Measurements from ENCODE around the gene PTMA.
"Not testable (repeated sequence)": the region's sequence is repeated elsewhere in the genome, so short reads cannot be mapped to it uniquely, and the experiment has no call there.

Gene PTMA

DNA sequence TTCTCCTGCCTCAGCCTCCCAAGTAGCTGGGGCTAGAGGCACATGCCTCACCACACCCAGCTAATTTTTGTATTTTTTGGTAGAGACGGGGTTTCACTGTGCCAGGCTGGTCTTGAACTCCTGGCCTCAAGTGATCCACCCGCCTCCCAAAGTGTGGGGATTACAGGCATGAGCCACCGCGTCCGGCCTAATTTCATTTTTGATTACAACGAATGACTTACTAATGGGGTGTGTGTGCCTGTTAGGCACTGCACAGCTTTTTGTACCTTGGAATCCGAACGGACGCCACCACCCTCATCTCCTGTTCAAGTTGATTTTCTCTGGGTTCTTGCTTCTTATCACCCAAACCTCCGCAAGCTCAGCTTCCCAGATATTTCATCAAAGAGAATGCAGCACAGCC is 17.2 kb downstream of the PTMA start:
- no peak for DNase-seq (ENCODE audit: low spot score)
- H3K36me3 Mint-ChIP-seq (ENCODE audit: low read depth), result no peaks in the 10 kb centered on the region
- H3K4me3 Mint-ChIP-seq, result no peak overlapping the region

DNA sequence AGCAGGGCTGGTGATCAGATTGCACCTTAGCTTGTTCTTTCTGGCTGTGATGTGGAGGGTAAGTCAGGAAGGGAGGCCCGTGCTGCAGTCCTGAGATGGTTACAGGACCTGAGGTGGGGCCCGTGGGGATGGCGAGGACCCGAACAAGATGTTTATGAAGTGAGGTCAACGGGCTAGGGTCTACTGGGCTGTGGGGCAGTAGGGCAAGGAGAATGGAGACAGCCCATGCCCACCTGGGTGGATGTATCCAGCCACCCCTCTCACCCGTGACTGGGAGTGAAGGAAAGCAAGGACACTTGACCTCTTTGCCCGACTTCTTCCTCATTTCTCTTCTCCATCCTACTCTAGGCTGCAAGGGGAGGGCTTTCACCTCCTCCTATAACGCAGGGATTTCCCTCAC is 18.0 kb downstream of the PTMA start:
- Mint-ChIP-seq H3K4me1 (ENCODE audit: low read depth) (no peaks in the 10 kb centered on the region), H3K4me3 (no peak overlapping the region)

More for the DNA sequence above, 17.2 kb downstream of the PTMA start:
- no peak overlapping the region for H3K27ac Mint-ChIP-seq
- H3K9me3 Mint-ChIP-seq, result no peaks in the 10 kb centered on the region
- no peaks in the 10 kb centered on the region for H3K27me3 Mint-ChIP-seq (ENCODE audit: low read depth)
- no peaks in the 10 kb centered on the region for H3K4me1 Mint-ChIP-seq (ENCODE audit: low read depth)

DNA sequence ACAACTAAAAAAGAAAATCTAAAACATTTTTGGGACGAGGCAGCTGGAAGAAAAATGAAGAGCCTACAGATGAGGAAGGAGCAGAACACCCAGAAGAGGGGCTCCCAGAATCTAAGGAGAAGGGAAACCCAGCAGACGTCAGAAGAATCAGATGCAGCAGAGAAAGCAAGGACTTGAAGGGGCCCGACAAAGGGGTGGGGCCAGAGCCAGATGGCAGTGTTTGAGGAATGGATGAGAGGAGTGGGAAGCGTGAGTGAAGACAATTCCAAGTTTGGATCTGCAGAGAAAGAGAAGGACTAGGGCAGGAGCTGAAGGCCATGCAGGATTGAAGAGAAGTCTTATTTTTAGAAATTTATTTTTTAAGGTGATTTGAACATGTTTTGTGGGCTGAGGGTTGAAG is 19.3 kb downstream of the PTMA start:
- no peak for DNase-seq (ENCODE audit: low spot score)
- H3K36me3 Mint-ChIP-seq (ENCODE audit: low read depth), result peaks cover 10% of the 10 kb centered on the region
- no peak overlapping the region for H3K27ac Mint-ChIP-seq
- no peak overlapping the region for H3K4me3 Mint-ChIP-seq
- H3K27me3 Mint-ChIP-seq (ENCODE audit: low read depth), result no peaks in the 10 kb centered on the region
- H3K4me1 Mint-ChIP-seq (ENCODE audit: low read depth), result no peaks in the 10 kb centered on the region
- no peaks in the 10 kb centered on the region for H3K9me3 Mint-ChIP-seq

More for the DNA sequence above, 18.0 kb downstream of the PTMA start:
- peaks cover 2% of the 10 kb centered on the region for H3K36me3 Mint-ChIP-seq (ENCODE audit: low read depth)
- no peaks in the 10 kb centered on the region for H3K27me3 Mint-ChIP-seq (ENCODE audit: low read depth)
- DNase-seq (ENCODE audit: low spot score), result no peak
- no peak overlapping the region for H3K27ac Mint-ChIP-seq
- no peaks in the 10 kb centered on the region for H3K9me3 Mint-ChIP-seq

DNA sequence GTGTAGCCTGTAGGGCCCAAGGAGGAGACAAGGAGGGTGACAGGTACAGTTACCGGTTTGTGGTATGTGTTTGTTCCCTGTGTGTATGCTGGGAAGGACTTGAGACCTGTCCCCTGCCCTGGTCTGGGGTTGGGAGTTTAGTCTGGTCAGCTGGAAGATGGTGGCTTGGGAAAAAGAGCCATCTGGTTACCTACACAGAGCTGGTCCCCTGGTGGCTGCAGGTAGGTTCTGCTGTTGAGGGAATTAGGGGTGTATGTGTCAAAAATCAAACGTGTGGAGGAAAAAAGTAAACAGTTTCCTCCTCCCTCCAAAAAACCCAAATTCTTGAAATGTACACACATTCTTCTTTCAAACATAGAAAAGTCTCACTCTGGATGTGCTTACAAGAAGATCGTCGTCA is 24.3 kb downstream of the PTMA start:
- H3K9me3 Mint-ChIP-seq, result no peaks in the 10 kb centered on the region
- no peaks in the 10 kb centered on the region for H3K4me1 Mint-ChIP-seq (ENCODE audit: low read depth)
- no peak for DNase-seq (ENCODE audit: low spot score)
- no peaks in the 10 kb centered on the region for H3K27me3 Mint-ChIP-seq (ENCODE audit: low read depth)
- peaks cover 16% of the 10 kb centered on the region for H3K36me3 Mint-ChIP-seq (ENCODE audit: low read depth)
- no peak overlapping the region for H3K4me3 Mint-ChIP-seq
- H3K27ac Mint-ChIP-seq, result no peak overlapping the region

DNA sequence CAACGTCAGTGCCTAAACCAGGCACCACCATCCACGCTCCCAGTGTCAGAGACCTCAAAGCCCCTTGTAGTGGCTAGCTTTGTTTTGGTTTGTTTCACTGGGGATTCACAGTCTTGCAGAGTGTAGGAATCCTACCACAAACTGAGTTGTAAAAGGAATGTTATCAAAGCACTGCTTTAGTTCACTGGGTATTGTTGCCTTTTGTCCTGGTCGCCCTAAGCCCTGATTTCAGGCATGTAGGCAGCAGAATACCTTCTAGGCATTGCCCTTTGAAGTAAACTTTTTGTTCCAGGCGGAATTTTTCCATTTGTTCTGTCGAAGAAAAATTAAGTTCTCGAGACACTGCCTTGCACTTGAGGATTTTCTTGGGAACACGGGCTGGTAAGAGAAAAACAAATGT is 29.4 kb downstream of the PTMA start:
- Mint-ChIP-seq H3K4me3 (no peak overlapping the region), H3K27me3 (ENCODE audit: low read depth) (no peaks in the 10 kb centered on the region), H3K9me3 (no peaks in the 10 kb centered on the region), H3K36me3 (ENCODE audit: low read depth) (peaks cover 9% of the 10 kb centered on the region), H3K4me1 (ENCODE audit: low read depth) (no peaks in the 10 kb centered on the region), H3K27ac (no peak overlapping the region)
- no peak for DNase-seq (ENCODE audit: low spot score)

DNA sequence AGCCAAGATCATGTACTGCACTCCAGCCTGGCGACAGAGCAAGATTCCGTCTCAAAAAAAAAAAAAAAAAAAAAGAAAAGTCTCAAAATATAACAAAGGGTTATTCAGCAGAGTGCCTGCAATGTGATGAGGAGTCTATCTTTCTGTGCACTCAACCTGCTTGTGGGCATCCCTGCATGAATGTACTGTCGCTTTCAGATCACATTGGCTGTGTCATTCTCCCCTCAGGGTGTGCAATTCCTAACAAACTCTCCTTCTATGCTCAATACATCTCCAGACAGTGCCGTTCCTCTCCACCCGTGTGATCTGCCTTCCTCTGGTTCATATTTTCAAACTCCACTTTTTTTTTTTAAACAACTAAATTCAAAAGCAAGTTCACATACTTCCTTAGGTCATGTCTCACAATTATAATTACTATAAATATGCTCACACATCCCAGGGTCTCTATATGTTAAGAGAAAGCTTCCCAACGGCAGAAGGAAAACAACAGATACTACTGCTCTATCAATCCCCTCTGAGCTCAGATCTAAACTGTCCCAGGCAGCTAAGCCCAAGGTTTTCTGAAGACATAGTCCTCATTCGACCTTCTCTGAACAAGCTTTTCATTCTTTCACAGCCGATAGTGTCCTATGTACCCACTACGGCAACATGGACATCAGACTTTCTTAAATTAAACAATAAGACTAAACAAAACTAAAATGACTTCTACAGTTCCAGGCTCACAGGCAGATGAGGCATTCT is 35.2 kb downstream of the PTMA start:
- Mint-ChIP-seq H3K27me3 (ENCODE audit: low read depth) (no peaks in the 10 kb centered on the region), H3K36me3 (ENCODE audit: low read depth) (no peaks in the 10 kb centered on the region), H3K4me1 (ENCODE audit: low read depth) (no peaks in the 10 kb centered on the region), H3K9me3 (no peaks in the 10 kb centered on the region), H3K27ac (no peak overlapping the region), H3K4me3 (no peak overlapping the region)
- DNase-seq (ENCODE audit: low spot score), result no peak

DNA sequence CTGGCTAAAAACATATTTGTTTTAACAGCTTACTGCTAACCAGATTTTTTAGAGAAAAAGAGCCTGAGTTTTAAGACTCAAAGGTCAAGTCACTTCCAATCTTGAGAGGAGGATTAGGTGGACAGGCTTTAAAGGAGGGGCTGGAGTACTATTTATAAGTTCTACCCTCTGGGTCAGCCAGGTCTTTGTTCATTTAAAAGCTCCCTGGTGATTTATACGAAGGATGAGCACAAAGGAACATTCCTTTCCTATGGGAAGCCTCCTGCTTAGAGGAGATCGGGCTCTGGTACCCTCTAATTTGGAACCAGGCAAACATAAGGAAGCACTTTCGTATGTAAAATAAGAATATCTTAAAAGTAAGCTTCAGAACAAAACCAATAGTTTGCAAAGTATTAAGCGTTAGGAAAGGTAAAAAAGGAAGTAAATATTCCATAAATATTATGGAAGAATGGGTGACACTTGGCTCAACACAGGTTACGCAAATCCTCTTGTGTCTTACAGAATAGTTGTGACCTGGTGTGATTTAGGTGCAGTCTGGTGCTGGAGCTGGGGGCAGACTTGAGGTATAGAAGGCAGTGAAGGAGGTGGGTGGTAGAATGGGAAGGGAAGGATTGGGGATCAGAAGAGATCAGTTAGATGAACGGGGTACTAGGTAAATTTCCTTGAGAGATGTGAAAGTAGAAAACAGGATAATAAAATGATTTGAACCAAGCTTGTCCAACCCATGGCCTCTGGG is 37.1 kb downstream of the PTMA start:
- H3K4me1 Mint-ChIP-seq (ENCODE audit: low read depth), result no peaks in the 10 kb centered on the region

DNA sequence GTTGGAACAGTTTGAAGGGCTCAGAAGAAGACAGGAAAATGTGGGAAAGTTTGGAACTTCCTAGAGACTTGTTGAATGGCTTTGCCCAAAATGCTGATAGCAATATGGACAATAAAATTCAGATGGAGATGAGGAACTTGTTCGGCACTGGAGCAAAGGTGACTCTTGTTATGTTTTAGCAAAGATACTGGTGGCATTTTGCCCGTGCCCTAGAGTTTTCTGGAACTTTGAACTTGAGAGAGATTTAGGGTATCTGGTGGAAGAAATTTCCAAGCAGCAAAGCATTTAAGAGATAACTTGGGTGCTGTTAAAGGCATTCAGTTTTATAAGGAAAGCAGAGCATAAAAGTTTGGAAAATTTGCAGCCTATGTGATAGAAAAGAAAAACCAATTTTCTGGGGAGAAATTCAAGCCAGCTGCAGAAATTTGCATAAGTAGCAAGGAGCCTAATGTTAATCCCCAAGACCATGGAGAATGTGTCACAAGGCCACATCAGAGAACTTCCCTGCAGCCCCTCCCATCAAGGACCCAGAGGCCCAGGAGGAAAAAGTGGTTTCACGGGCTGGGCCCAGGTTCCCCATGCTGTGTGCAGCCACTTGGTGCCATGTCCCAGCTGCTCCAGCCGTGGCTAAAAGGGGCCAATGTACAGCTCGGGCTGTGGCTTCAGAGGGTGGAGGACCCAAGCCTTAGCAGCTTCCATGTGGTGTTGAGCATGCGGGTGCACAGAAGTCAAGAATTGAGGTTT is 40.0 kb downstream of the PTMA start:
- not testable (repeated sequence) for H3K27me3 Mint-ChIP-seq (ENCODE audit: low read depth); H3K4me1 Mint-ChIP-seq (ENCODE audit: low read depth); H3K36me3 Mint-ChIP-seq (ENCODE audit: low read depth); H3K4me3 Mint-ChIP-seq; DNase-seq (ENCODE audit: low spot score); H3K9me3 Mint-ChIP-seq; H3K27ac Mint-ChIP-seq

More for the DNA sequence above, 37.1 kb downstream of the PTMA start:
- Mint-ChIP-seq H3K27ac (no peak overlapping the region), H3K36me3 (ENCODE audit: low read depth) (no peaks in the 10 kb centered on the region), H3K9me3 (no peaks in the 10 kb centered on the region), H3K4me3 (no peak overlapping the region), H3K27me3 (ENCODE audit: low read depth) (no peaks in the 10 kb centered on the region)
- DNase-seq (ENCODE audit: low spot score), result no peak

DNA sequence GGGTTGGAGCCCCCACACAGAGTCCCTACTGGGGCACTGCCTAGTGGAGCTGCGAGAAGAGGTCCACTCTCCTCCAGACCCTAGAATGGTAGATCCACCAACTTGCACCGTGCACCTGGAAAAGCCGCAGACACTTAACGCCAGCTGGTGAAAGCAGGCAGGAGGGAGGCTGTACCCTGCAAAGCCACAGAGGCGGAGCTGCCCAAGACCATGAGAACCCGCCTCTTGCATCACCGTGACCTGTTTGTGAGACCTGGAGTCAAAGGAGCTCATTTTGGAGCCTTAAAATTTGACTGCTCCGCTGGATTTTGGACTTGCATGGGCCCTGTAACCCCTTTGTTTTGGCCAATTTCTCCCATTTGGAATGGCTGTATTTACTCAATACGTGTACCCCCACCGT is 40.7 kb downstream of the PTMA start:
- not testable (repeated sequence) for DNase-seq (ENCODE audit: low spot score); H3K4me1 Mint-ChIP-seq (ENCODE audit: low read depth); H3K27ac Mint-ChIP-seq; H3K4me3 Mint-ChIP-seq; H3K27me3 Mint-ChIP-seq (ENCODE audit: low read depth); H3K9me3 Mint-ChIP-seq; H3K36me3 Mint-ChIP-seq (ENCODE audit: low read depth)

DNA sequence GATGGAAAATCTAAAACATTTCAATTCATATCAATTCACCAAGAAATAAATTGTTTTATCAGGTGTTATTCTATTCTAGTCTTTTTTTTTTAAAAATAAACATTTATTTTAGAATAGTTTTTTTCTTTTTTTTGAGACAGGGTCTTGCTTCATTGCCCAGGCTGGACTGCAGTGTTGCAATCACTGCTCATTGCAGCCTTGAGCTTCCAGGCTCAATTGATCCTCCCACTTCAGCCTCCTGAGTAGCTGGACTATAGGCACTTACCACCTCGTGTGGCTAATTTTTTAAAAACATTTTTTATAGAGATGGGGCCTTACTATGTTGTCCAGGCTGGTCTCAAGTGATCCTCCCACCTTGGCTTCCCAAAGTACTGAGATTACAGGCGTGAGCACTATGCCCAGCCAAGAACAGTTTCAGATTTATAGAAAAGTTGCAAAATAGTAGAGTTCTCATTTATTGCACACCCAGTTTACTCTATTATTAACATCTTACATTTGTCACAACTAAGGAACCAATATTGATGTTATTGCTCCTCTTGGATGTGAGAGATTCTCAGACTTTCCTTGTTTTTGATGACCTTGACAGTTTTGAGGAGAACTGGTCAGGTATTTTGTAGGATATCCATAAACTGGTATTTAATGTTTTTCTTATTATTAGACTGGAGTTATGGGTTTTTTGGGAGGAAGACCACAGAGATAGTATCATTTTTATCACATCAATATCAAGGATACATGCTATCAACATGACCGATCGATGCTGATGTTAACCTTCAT is 42.9 kb downstream of the PTMA start:
- no peaks in the 10 kb centered on the region for H3K27me3 Mint-ChIP-seq (ENCODE audit: low read depth)
- no peak overlapping the region for H3K4me3 Mint-ChIP-seq
- H3K9me3 Mint-ChIP-seq, result no peaks in the 10 kb centered on the region
- no peaks in the 10 kb centered on the region for H3K4me1 Mint-ChIP-seq (ENCODE audit: low read depth)
- DNase-seq (ENCODE audit: low spot score), result no peak
- H3K27ac Mint-ChIP-seq, result no peak overlapping the region
- no peaks in the 10 kb centered on the region for H3K36me3 Mint-ChIP-seq (ENCODE audit: low read depth)

DNA sequence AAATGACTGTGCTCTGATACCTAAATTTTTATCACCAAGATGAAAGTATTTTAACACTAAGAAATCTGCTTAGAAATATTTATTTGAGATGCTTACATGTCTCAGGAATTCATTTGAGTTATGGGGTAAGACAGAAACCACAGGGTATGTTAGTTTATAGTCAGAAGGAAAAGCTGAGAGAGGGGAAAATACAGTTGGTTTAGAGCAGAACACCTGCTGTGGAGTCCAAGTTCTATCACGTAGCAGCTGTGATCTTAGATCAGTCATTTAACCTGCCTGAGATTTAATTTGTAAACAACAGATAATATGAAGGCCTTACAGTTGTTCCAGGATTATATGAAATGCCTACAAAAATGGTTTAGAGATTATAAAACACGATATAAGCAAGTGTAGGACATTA is 43.7 kb downstream of the PTMA start:
- no peak overlapping the region for H3K27ac Mint-ChIP-seq
- no peak overlapping the region for H3K4me3 Mint-ChIP-seq
- no peak for DNase-seq (ENCODE audit: low spot score)
- no peaks in the 10 kb centered on the region for H3K9me3 Mint-ChIP-seq
- H3K36me3 Mint-ChIP-seq (ENCODE audit: low read depth), result no peaks in the 10 kb centered on the region
- H3K27me3 Mint-ChIP-seq (ENCODE audit: low read depth), result no peaks in the 10 kb centered on the region
- H3K4me1 Mint-ChIP-seq (ENCODE audit: low read depth), result no peaks in the 10 kb centered on the region

DNA sequence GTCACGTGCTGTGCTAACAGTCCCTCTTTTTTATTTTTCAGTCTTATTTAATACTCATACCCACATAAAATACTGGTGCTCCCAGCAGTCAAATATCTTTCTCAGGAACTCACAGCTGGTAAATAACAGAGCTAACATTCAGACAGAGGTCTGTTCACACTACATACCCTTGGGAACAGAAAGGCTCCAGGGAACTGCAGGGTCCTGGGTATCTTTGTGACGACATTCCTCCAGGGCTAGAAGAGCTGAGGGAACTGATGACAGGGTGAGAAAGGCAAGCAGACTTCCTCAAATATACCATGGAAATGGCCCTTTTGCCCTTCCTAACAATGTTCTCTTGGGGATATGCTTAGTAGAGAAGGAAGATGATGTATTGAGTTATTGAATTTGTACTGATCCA is 53.4 kb downstream of the PTMA start:
- H3K4me3 Mint-ChIP-seq, result no peak overlapping the region
- no peaks in the 10 kb centered on the region for H3K27me3 Mint-ChIP-seq (ENCODE audit: low read depth)

More for the DNA sequence above, 53.4 kb downstream of the PTMA start:
- Mint-ChIP-seq H3K4me1 (ENCODE audit: low read depth) (peaks cover 21% of the 10 kb centered on the region), H3K36me3 (ENCODE audit: low read depth) (no peaks in the 10 kb centered on the region), H3K27ac (no peak overlapping the region), H3K9me3 (no peaks in the 10 kb centered on the region)
- DNase-seq (ENCODE audit: low spot score), result no peak
